HG03469 (cell line): Measurements from ENCODE around the gene FAP.

Source experiments
- ATAC-seq: cut with Tn5 transposase; IDR thresholded peaks from one replicate; pipeline ENCODE4 v1.9.1; 2021; ENCODE audit warnings: mild to moderate bottlenecking, moderate library complexity, moderate number of reproducible peaks; ENCODE audit not compliant: unreplicated experiment

Gene FAP

GRCh38 chr2:162127422-162127821 is 115.8 kb downstream of the FAP start:
- ATAC-seq, result no peak

GRCh38 chr2:162126527-162126926 is 116.7 kb downstream of the FAP start:
- ATAC-seq, result no peak

GRCh38 chr2:162126111-162126519 is 117.1 kb downstream of the FAP start:
- ATAC-seq, result peak; percentile 94

- ATAC-seq, result no peak
These were observed 118.1 kb downstream of the FAP start for GRCh38 chr2:162125138-162125537.

GRCh38 chr2:162123806-162124758 is 119.2 kb downstream of the FAP start:
- peak; percentile 32 for ATAC-seq
